ENCODE results near the gene CNTN4.

DNA sequence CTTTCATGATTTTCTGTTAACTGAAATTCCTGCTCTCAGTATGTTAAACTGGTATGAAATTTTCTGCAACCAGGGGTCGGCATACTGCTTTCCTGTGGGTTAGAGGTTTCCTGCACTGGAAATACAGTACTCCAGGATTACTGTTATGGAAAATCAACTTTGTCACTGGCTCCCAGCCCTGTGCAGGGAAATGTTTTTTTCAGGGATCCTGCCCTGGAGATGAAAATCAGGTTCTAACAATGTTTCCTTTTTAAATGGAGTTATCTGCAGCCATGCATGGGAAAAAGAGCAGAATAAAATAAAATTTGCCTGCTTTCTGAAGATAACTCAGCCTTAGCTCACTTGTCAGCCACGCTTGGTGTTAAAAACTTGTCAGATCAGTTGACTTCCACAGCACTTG is 791.1 kb downstream of the CNTN4 start:
- TF ChIP-seq POLR2A (IDR thresholded peaks at IDR 0.05) = no peak
- TF ChIP-seq, protein P1, sequence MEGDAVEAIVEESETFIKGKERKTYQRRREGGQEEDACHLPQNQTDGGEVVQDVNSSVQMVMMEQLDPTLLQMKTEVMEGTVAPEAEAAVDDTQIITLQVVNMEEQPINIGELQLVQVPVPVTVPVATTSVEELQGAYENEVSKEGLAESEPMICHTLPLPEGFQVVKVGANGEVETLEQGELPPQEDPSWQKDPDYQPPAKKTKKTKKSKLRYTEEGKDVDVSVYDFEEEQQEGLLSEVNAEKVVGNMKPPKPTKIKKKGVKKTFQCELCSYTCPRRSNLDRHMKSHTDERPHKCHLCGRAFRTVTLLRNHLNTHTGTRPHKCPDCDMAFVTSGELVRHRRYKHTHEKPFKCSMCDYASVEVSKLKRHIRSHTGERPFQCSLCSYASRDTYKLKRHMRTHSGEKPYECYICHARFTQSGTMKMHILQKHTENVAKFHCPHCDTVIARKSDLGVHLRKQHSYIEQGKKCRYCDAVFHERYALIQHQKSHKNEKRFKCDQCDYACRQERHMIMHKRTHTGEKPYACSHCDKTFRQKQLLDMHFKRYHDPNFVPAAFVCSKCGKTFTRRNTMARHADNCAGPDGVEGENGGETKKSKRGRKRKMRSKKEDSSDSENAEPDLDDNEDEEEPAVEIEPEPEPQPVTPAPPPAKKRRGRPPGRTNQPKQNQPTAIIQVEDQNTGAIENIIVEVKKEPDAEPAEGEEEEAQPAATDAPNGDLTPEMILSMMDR (IDR thresholded peaks at IDR 0.05) = no peak
